HS-27A (cell line): ENCODE measurements around the gene PPP1R9B.

ENCODE experiments used
- DNase-seq: peaks from one replicate; pipeline ENCODE4 v3.0.0-alpha.2; 2012; ENCODE audit warnings: low read depth, missing footprints

The PPP1R9B gene

GRCh38 chr17:50139950-50140885, 10.3 kb downstream of the PPP1R9B start:
- no peak for DNase-seq

- no peak for DNase-seq
These were observed 11.2 kb downstream of the PPP1R9B start for GRCh38 chr17:50139185-50139783.

GRCh38 chr17:50137042-50137441, 13.4 kb downstream of the PPP1R9B start:
- no peak for DNase-seq

GRCh38 chr17:50136096-50136687, 14.3 kb downstream of the PPP1R9B start:
- no peak for DNase-seq

- DNase-seq: no peak
These were observed 15.0 kb downstream of the PPP1R9B start for GRCh38 chr17:50135316-50136095.

GRCh38 chr17:50134206-50135110, 16.0 kb downstream of the PPP1R9B start:
- no peak for DNase-seq

GRCh38 chr17:50133769-50134099, 16.7 kb downstream of the PPP1R9B start:
- no peak for DNase-seq

GRCh38 chr17:50133028-50133768, 17.3 kb downstream of the PPP1R9B start:
- DNase-seq: no peak

GRCh38 chr17:50132104-50132794, 18.2 kb downstream of the PPP1R9B start:
- no peak for DNase-seq

GRCh38 chr17:50130559-50131305, 19.7 kb downstream of the PPP1R9B start:
- DNase-seq: no peak

- no peak for DNase-seq
These were observed 20.5 kb downstream of the PPP1R9B start, which contains the start of gene SAMD14 for GRCh38 chr17:50129728-50130558. Gene SAMD14 (minus strand): TSS chr17:50130160. CDS start chr17:50124959, 5,201 bp downstream.

- DNase-seq: no peak
These were observed 21.1 kb downstream of the PPP1R9B start for GRCh38 chr17:50129353-50129727.

- DNase-seq: no peak
These were observed 21.8 kb downstream of the PPP1R9B start for GRCh38 chr17:50128441-50129352.

- DNase-seq: no peak
These were observed 22.6 kb downstream of the PPP1R9B start for GRCh38 chr17:50127697-50128361.

GRCh38 chr17:50125420-50125997, 25.0 kb downstream of the PPP1R9B start:
- DNase-seq: no peak
